Measurements from ENCODE around the gene TNNT2.

Gene TNNT2

GRCh38 chr1:201378804-201379203 is 1.3 kb upstream of the TNNT2 start:
- DNase-seq (ENCODE audit: low read depth in 3 of 3, low spot score in 1 of 3): no peak

- DNase-seq (ENCODE audit: low read depth in 3 of 3, low spot score in 1 of 3): no peak
These were observed 761 bp downstream of the TNNT2 start for GRCh38 chr1:201376464-201377374.

- DNase-seq (ENCODE audit: low read depth in 3 of 3, low spot score in 1 of 3): no peak
These were observed 1.4 kb downstream of the TNNT2 start for GRCh38 chr1:201376107-201376463.

- no peak for DNase-seq (ENCODE audit: low read depth in 3 of 3, low spot score in 1 of 3)
These were observed 2.3 kb downstream of the TNNT2 start for GRCh38 chr1:201375169-201375568.

GRCh38 chr1:201374364-201374763 is 3.1 kb downstream of the TNNT2 start:
- DNase-seq (ENCODE audit: low read depth in 3 of 3, low spot score in 1 of 3): no peak

- DNase-seq (ENCODE audit: low read depth in 3 of 3, low spot score in 1 of 3): no peak
These were observed 5.7 kb downstream of the TNNT2 start for GRCh38 chr1:201371792-201372191.

DNA sequence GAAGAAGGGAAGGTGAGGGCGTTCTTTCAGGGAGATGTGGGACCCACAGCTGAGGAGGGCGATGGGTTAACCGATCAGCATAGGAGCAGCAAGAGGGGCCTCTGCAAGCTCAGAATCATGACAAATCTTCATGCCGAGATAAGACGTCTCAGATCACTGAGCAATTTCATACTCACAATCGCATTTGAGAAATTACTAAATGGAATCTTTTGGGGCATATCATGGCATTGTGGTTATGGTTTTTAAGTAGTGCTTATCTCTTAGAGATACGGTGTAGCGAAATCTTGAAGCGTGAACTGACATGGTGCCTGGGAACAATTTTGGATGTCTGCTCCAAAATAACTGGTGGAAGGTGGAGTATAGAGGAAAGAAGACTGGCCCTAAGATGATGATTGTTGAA is 6.2 kb downstream of the TNNT2 start:
- no peak for DNase-seq (ENCODE audit: low read depth in 3 of 3, low spot score in 1 of 3)

DNA sequence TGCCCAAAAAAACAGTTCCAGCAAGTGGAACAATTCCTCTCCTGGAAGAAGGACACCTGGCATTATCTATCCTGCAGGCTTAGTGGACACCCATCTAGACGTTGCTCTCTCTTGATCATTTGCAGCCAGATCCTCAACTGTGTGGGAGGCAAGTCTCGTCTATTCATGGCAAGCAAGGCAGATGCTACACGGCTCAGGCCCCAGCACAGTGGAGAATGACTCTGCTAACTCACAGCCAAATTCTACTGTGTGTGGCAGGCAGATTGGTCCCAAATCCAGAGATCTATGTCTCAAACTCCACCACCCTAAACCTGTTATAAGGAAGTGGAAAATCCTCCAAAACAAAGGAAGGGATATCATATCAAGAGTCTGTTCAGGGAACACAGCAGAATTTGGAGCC is 7.0 kb downstream of the TNNT2 start:
- DNase-seq (ENCODE audit: low read depth in 3 of 3, low spot score in 1 of 3): no peak

DNA sequence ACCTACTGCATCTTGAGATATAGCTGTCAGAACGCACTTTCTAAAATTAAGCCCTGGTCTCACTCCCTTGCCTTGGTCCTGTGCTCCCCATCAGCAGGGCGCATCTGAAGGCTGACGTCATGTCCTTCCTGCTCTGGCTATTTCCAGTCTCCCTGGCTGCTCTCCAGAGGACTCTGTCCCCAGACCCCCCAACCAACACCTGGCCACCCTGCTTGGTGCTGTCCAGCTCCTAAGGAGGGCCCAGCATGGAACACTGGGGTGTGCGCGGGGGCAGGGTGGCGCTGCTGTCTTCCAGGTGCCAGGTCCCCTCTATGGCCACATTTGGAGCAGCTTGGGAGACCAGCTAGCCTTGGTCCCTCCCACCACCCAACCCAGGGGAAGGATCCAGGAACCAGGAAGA is 8.3 kb downstream of the TNNT2 start:
- no peak for DNase-seq (ENCODE audit: low read depth in 3 of 3, low spot score in 1 of 3)

DNA sequence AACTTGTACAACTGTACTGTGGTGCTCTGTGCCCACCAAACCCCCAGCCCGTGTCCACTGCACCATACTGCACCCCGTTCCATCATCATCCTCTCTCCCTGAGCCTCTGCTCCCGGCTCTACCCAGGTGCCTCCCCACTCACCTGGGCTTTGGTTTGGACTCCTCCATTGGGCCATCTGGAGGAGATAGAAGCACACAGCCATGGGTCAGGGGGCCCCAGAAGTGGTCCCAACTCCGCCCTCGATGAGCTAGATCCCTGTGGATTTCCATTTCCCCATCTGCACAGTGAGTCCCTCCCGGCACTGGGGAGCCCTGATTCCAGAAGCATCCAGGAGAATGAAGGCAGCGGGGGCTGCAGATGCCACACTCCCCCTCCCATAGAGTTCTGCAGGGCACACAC is 10.8 kb downstream of the TNNT2 start:
- no peak for DNase-seq (ENCODE audit: low read depth in 3 of 3, low spot score in 1 of 3)

DNA sequence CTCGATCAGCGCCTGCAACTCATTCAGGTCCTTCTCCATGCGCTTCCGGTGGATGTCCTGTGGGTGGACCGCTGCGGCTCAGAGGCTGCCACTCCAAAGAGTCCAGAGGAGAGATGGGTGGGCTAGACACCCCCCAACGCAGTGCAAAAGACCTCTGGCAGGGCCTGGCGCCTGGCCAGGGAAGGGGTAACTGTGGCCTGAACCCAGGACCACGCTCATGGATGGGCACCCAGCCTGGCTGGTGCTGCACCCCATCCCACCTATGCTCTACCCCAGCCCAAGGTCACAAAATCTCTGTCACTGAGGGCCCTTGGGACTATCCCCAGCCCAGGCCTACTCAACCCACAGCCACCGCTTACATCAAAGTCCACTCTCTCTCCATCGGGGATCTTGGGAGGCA is 12.2 kb downstream of the TNNT2 start:
- no peak for DNase-seq (ENCODE audit: low read depth in 3 of 3, low spot score in 1 of 3)

- DNase-seq (ENCODE audit: low read depth in 3 of 3, low spot score in 1 of 3): no peak
These were observed 12.7 kb downstream of the TNNT2 start for GRCh38 chr1:201364808-201365105.

GRCh38 chr1:201363467-201363866 is 14.0 kb downstream of the TNNT2 start:
- DNase-seq (ENCODE audit: low read depth in 3 of 3, low spot score in 1 of 3): no peak

DNA sequence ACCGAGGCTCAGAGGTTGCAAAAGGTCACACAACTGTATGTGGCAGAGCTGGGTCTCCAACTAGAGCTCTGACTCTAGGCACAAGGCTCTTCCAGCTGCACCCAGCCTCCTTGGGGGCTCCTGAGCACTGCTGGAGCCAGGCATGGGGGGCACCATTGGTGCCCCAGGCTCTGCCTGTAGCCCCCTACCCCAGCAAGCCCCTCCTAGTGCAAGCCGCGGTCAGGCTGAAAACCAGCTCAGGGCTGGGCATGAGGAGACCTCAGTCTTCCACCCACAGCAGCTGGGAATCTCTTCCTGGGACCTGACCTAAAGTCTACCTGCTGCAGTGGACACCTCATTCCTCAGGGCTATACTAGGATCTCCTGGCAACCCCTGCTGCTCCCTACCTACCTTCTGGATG is 14.6 kb downstream of the TNNT2 start:
- DNase-seq (ENCODE audit: low read depth in 3 of 3, low spot score in 1 of 3): no peak

- no peak for DNase-seq (ENCODE audit: low read depth in 3 of 3, low spot score in 1 of 3)
These were observed 15.6 kb downstream of the TNNT2 start for GRCh38 chr1:201361652-201362504.

DNA sequence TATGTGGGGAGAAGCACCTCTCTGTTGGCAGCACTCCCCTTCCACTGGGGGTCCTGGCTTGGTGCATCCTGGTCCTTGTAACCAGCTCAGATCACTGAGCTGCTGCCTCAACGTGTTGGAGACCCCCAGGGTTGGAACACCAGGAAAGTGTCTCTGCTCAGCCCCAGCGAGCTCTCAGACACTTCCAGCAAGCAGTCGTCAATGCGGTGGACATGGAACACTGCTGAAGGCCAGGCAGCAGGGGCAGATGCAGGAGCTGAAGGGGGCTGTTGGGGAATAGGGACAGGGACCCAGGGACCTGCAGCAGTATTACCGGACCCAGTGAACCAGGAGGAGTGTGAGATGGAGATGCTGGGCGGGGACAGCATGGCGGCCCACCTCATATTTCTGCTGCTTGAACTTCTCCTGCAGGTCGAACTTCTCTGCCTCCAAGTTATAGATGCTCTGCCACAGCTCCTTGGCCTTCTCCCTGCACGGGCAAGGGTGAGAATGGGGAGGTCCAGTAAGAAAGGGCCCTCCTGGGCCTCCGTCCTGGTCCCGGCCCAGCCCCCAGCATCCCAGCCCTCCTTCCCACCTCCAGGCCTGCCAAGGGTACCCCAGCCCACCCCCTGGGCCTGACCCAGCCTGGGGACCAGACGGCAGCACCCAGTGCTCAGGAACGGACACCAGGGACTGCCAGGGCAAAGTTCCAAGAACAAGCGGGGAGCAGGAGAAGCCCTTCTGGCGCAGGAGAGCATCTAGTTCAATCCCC is 16.4 kb downstream of the TNNT2 start:
- no peak for DNase-seq (ENCODE audit: low read depth in 3 of 3, low spot score in 1 of 3)

DNA sequence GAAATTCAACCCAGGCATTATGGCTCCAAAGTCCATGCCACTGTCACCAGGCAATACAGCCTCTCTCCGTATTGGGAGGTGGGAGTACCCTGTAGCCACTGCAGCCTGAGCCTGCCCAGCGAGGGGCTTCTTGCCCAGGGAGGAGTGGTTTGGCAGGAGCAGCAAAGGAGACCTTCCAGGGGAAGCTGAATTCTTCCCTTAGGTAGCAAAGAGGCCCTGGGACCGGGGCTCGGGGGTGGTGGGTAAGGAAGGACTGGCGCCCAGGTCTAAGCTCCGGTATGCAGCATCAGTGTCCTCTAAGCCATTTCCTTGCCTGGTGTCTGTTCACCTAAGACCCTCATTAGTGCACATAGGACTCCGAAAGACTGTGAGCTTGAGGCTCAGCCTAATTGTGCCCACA is 17.0 kb downstream of the TNNT2 start:
- DNase-seq (ENCODE audit: low read depth in 3 of 3, low spot score in 1 of 3): no peak

- DNase-seq (ENCODE audit: low read depth in 3 of 3, low spot score in 1 of 3): no peak
These were observed 17.6 kb downstream of the TNNT2 start for GRCh38 chr1:201359873-201360210.

GRCh38 chr1:201359031-201359872 is 18.2 kb downstream of the TNNT2 start:
- DNase-seq (ENCODE audit: low read depth in 3 of 3, low spot score in 1 of 3): no peak

DNA sequence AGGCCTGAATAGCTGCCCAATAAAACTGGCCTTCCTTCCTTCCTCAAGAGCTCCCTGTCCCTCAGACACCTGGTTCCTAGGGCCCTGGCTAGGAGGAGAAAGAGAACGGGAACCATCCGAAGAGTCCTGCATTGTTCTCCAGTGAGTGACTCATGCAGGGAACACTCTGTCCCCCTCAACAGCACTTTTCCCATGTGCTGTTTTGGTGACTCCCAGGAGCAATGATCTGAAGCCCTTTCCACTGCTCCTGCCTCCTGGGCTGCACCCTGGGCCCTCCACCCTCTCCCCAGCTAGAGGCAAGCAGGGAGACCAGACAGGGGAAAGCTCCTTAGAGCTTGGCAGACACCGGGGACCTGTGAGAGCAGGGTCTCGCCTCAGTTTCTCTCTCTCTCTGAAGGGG is 18.9 kb downstream of the TNNT2 start:
- no peak for DNase-seq (ENCODE audit: low read depth in 3 of 3, low spot score in 1 of 3)

All from stimulated activated CD4-positive, alpha-beta T cell treated with anti-CD3 and anti-CD28 coated beads, TNF-alpha, amount 100 ng/mL, for 1 hour (primary cell).